DND-41 (cell line): Measurements from ENCODE around the gene MYBPHL.
A peak's percentile ranks its signal among the peaks of the same experiment; 100 is the strongest.

Experiments used
- ATAC-seq: fragments of 200-7000 bp; cut with Tn5 transposase; 3 replicates; pipeline ENCODE4 v1.9.1; 2021; ENCODE audit warnings: low read depth; ENCODE audit not compliant: insufficient read depth
- DNase-seq: peaks from one replicate; pipeline ENCODE4 v3.0.0-alpha.2; 2020
- H2AFZ ChIP-seq: 2 replicates; pipeline ENCODE4 v1.6.0; 2012; ENCODE audit warnings: low read depth, low read length
- H3K27ac ChIP-seq: 2 replicates; pipeline ENCODE4 v1.5.1; 2012; ENCODE audit warnings: low read length, inconsistent platforms
- H3K27me3 ChIP-seq: fragments of 200-600 bp; sonication (generic); 2 replicates; pipeline ENCODE4 v1.6.0; 2012; ENCODE audit warnings: low read length, mild to moderate bottlenecking, inconsistent platforms; ENCODE audit not compliant: insufficient read depth, poor library complexity
- H3K36me3 ChIP-seq: 2 replicates; pipeline ENCODE4 v1.5.1; 2012; ENCODE audit warnings: low read length, inconsistent platforms; ENCODE audit not compliant: insufficient read depth
- H3K4me1 ChIP-seq: 2 replicates; pipeline ENCODE4 v1.5.1; 2012; ENCODE audit warnings: mild to moderate bottlenecking, low read length; ENCODE audit not compliant: insufficient read depth
- H3K4me2 ChIP-seq: 2 replicates; pipeline ENCODE4 v1.6.0; 2012; ENCODE audit warnings: mild to moderate bottlenecking, moderate library complexity, low read length, inconsistent platforms; ENCODE audit not compliant: insufficient read depth
- H3K4me3 ChIP-seq, 2 experiments: fragments of 200-600 bp in 1 of 2; shearing (Covaris generic) in 1 of 2; 2 replicates each; pipeline ENCODE4 v1.5.1; 2012 to 2016; ENCODE audit warnings: inconsistent platforms in 2 of 2, low read length in 2 of 2, mild to moderate bottlenecking in 2 of 2, low read depth in 1 of 2, moderate library complexity in 1 of 2
- H3K79me2 ChIP-seq: 2 replicates; pipeline ENCODE4 v1.6.0; 2012; ENCODE audit warnings: low read length, inconsistent platforms; ENCODE audit not compliant: insufficient read depth
- H3K9ac ChIP-seq: 2 replicates; pipeline ENCODE4 v1.6.0; 2012; ENCODE audit warnings: low read depth, mild to moderate bottlenecking, inconsistent platforms, low read length, moderate library complexity
- H3K9me3 ChIP-seq: 2 replicates; pipeline ENCODE4 v1.5.1; 2012; ENCODE audit warnings: low read length, moderate library complexity, mild to moderate bottlenecking, inconsistent platforms; ENCODE audit not compliant: insufficient read depth, severe bottlenecking
- H4K20me1 ChIP-seq: 2 replicates; pipeline ENCODE4 v1.6.0; 2012; ENCODE audit warnings: low read length; ENCODE audit not compliant: insufficient read depth
- EZH2 ChIP-seq: IDR thresholded peaks from 3 replicates; pipeline ENCODE4 v1.6.1; 2012; ENCODE audit warnings: borderline replicate concordance, low read depth, mild to moderate bottlenecking, moderate library complexity, low read length, inconsistent platforms; ENCODE audit not compliant: severe bottlenecking
- TF ChIP-seq, protein P1 (sequence below): IDR thresholded peaks from 2 replicates; pipeline ENCODE4 v1.5.1; 2012; ENCODE audit warnings: borderline replicate concordance, low read length, moderate library complexity, mild to moderate bottlenecking; ENCODE audit not compliant: poor library complexity, severe bottlenecking; ENCODE audit errors: extremely low read depth

MYBPHL gene

DNA sequence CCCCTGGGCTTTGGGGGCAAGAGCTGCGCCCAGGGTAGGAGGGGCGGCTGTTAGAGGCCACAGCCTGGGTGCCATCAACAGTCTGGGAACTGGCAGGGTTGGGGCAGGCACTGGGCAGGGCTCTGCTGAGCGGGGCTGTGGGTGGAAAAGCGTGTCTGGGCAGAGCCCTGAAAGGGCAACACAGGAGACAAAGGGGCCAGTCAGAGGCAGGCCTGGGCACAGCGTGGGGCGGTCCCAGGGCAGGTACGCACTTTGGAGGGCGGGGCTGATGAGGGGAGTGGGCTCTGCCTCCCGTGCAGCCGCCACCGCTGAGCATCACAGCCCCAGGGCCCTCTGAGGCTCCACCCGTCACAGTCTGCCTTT is 43.6 kb downstream of the MYBPHL start:
- H3K9me3 ChIP-seq, result no peaks in the 10 kb centered on the region
- no peak overlapping the region for H3K27ac ChIP-seq
- H3K4me2 ChIP-seq, result no peak overlapping the region
- H3K4me3 ChIP-seq, result no peak overlapping the region
- H3K36me3 ChIP-seq, result no peaks in the 10 kb centered on the region
- H3K79me2 ChIP-seq, result no peaks in the 10 kb centered on the region
- no peaks in the 10 kb centered on the region for H3K27me3 ChIP-seq
- H3K4me1 ChIP-seq, result no peaks in the 10 kb centered on the region
- H4K20me1 ChIP-seq, result no peaks in the 10 kb centered on the region
- H2AFZ ChIP-seq, result no peak overlapping the region
- H3K9ac ChIP-seq, result no peak overlapping the region
- ATAC-seq, result peak; percentile 19; the same call in 2 of the 3 replicates
- TF ChIP-seq, protein P1, sequence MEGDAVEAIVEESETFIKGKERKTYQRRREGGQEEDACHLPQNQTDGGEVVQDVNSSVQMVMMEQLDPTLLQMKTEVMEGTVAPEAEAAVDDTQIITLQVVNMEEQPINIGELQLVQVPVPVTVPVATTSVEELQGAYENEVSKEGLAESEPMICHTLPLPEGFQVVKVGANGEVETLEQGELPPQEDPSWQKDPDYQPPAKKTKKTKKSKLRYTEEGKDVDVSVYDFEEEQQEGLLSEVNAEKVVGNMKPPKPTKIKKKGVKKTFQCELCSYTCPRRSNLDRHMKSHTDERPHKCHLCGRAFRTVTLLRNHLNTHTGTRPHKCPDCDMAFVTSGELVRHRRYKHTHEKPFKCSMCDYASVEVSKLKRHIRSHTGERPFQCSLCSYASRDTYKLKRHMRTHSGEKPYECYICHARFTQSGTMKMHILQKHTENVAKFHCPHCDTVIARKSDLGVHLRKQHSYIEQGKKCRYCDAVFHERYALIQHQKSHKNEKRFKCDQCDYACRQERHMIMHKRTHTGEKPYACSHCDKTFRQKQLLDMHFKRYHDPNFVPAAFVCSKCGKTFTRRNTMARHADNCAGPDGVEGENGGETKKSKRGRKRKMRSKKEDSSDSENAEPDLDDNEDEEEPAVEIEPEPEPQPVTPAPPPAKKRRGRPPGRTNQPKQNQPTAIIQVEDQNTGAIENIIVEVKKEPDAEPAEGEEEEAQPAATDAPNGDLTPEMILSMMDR, result no peak
- TF ChIP-seq EZH2, result no peak
- DNase-seq, result no peak

DNA sequence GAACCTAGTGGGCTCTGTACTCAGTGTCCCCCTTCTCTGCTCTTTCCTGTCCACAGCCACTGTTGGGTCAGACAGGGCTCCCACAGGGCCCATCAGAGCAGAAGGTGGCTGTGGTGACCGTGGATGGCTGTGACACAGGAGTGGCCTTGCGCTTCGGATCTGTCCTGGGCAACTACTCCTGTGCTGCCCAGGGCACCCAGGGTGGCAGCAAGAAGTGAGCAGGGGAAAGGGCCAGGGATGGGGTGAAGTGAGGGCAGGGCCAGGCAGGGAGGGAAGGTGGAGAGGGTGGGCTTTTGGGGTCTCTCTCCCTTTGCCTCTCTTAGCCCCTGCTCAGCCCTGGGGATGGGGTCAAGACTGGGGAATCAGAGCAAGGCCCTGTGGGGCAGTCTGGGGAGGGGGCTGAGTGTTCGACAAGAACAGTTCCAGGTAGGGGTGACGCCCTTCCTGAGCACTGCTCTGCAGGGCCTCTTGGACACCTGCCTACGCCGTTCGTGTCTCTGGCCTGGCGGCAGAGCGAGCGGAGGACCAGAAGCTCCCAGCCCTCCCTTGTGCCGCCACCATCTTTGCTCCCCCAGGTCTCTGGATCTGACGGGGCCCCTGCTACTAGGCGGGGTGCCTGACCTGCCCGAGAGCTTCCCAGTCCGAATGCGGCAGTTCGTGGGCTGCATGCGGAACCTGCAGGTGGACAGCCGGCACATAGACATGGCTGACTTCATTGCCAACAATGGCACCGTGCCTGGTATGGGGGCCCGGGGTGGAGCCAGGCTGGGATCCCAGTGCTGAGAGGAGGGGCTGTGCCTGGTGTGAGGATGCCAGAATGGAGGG is 44.4 kb downstream of the MYBPHL start:
- DNase-seq (no peak), ATAC-seq (no peak)
- TF ChIP-seq EZH2, result no peak
- TF ChIP-seq, protein P1, result no peak
- no peak overlapping the region for H3K9ac ChIP-seq
- no peak overlapping the region for H2AFZ ChIP-seq
- H3K36me3 ChIP-seq, result no peaks in the 10 kb centered on the region
- no peaks in the 10 kb centered on the region for H3K4me1 ChIP-seq
- H3K79me2 ChIP-seq, result no peaks in the 10 kb centered on the region
- H4K20me1 ChIP-seq, result no peaks in the 10 kb centered on the region; the same call in 1 of the 2 replicates
- no peaks in the 10 kb centered on the region for H3K27me3 ChIP-seq
- no peak overlapping the region for H3K27ac ChIP-seq
- H3K4me2 ChIP-seq, result no peak overlapping the region
- H3K4me3 ChIP-seq, result no peak overlapping the region
- H3K9me3 ChIP-seq, result no peaks in the 10 kb centered on the region

DNA sequence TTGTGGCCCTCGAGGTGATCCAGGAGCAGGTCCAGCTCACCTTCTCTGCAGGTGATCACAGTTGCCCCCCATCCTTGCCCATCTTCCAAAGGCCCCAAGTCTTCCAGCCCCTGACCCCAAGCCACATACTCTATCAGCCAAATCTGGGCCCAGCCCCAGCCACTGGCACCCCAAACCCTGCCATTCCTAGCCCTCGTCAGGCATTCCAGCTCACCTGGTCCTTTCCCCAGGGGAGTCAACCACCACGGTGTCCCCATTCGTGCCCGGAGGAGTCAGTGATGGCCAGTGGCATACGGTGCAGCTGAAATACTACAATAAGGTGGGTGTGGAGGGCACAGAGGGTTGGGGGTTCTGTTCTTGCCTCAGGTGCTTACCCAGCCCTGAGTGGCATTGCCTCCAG is 45.2 kb downstream of the MYBPHL start:
- no peak overlapping the region for H2AFZ ChIP-seq
- ATAC-seq (no peak), DNase-seq (no peak)
- no peak overlapping the region for H3K4me2 ChIP-seq
- TF ChIP-seq, protein P1, result no peak
- no peak for TF ChIP-seq EZH2
- no peak overlapping the region for H3K27ac ChIP-seq
- H3K9ac ChIP-seq, result no peak overlapping the region
- no peaks in the 10 kb centered on the region for H3K4me1 ChIP-seq
- H4K20me1 ChIP-seq, result no peaks in the 10 kb centered on the region; the same call in 1 of the 2 replicates
- no peak overlapping the region for H3K4me3 ChIP-seq
- H3K9me3 ChIP-seq, result no peaks in the 10 kb centered on the region
- no peaks in the 10 kb centered on the region for H3K27me3 ChIP-seq
- H3K79me2 ChIP-seq, result no peaks in the 10 kb centered on the region
- H3K36me3 ChIP-seq, result no peaks in the 10 kb centered on the region
